ENCODE measurements around the gene ERVV-1.
"Not testable (repeated sequence)": the region's sequence is repeated elsewhere in the genome, so short reads cannot be mapped to it uniquely, and the experiment has no call there.

Gene ERVV-1

DNA sequence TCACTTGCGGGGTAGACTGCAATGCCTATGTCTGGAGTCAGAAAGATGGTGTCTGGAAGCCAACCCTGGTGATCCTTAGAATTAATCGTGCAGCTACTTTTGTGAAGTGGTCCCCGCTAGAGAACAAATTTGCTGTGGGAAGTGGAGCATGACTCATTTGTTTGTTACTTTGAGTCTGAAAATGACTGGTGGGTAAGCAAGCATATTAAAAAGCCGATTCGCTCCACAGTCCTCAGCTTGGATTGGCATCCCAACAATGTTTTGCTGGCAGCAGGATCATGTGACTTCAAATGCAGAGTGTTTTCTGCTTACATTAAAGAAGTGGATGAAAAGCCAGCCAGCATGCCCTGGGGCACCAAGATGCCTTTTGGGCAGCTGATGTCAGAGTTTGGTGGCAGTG, 9.5 kb upstream of the ERVV-1 start:
- in situ Hi-C loops (cut with MboI; ENCODE audit: low sequenced_read_pairs): no loop called here
- H3K4me3 ChIP-seq: no peak overlapping the region
- H3K4me1 ChIP-seq: no peaks in the 10 kb centered on the region
- no peaks in the 10 kb centered on the region for H3K9me3 ChIP-seq
- H3K36me3 ChIP-seq (replicated peaks): no peaks in the 10 kb centered on the region
- no peak for DNase-seq (ENCODE audit: low spot score in 2 of 2)
- no peaks in the 10 kb centered on the region for H3K27me3 ChIP-seq (ENCODE audit: low read depth)

DNA sequence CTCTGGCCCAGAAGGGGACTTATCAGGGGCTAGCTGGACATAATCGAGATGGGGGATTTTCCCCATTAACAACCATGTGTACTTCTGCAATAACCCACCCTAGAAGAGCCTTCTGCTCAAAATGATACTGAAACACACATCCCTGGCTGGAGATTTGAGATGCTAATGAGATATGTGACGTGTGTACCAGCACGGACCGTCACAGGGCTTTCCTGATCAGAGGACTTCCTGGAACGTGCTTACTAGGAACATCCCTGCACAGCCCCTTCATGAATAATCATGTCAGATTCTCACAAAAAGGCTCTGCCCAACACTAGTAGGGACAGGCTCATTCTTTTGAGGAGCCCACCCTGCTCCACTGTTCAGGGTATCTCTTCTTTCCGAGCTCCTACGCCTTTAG, 6.5 kb upstream of the ERVV-1 start:
- in situ Hi-C loops (cut with MboI; ENCODE audit: low sequenced_read_pairs): no loop called here
- no peaks in the 10 kb centered on the region for H3K9me3 ChIP-seq
- no peaks in the 10 kb centered on the region for H3K27me3 ChIP-seq (ENCODE audit: low read depth)
- no peaks in the 10 kb centered on the region for H3K4me1 ChIP-seq
- no peak for DNase-seq (ENCODE audit: low spot score in 2 of 2)
- H3K4me3 ChIP-seq: no peak overlapping the region
- H3K36me3 ChIP-seq (replicated peaks): no peaks in the 10 kb centered on the region

DNA sequence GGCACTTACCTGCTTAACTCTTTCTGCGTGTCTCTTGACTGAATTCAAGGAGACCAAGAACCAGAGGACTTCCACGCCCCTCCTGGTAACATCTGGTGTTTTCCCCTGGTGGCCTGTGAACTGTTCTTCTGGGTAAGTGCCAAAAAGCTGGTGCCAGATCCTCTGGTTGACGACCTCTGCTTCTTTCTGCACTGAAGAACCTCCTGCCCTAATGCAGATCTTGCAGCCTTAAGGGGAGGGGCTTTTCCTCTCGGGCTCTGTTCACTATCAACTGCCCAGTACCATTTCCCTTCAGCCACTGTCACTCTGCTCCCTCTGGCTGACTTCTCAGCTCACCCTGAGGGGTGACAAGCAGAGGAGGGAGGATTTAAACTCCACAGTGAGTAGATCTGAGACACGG, 6.1 kb upstream of the ERVV-1 start:
- H3K27me3 ChIP-seq (ENCODE audit: low read depth): no peaks in the 10 kb centered on the region
- in situ Hi-C loops (cut with MboI; ENCODE audit: low sequenced_read_pairs): no loop called here
- no peak for DNase-seq (ENCODE audit: low spot score in 2 of 2)
- H3K36me3 ChIP-seq (replicated peaks): no peaks in the 10 kb centered on the region
- H3K4me1 ChIP-seq: no peaks in the 10 kb centered on the region
- H3K9me3 ChIP-seq: no peaks in the 10 kb centered on the region
- H3K4me3 ChIP-seq: no peak overlapping the region

DNA sequence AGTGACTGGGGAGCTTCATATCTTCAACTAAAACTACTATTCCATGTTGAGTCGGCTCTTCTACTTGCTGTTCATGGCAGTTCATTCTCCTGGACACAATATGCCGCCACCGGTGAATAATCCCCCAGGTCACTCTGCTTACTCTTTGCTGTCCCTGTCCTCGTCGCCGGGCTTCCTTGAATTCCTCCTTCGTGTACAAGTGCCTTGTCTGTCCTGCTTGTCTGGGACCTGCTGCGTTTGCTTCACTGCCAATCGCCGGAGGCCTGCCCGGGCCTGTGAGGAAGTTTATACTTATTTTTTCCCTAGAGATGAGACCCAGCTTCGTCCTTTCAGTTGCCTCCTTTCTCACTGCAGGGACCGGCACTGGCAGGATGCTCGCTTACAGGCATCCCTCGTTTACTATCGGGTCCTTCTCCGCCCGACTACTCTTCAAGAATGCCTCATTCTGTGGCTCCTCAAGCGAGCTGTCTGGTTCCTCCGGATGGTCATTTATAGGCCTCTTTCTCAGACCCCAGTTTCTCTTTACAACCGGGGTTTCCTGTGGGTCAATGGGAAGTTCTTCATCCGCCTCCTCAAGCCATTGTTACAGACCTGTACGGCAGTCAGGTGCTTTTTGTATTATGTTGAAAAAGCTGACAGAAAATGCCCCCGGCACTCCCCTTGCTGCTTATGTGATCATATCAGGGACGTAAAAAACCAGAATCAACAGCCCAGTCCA, 5.5 kb upstream of the ERVV-1 start:
- no peak overlapping the region for H3K4me3 ChIP-seq
- in situ Hi-C loops (cut with MboI; ENCODE audit: low sequenced_read_pairs): no loop called here
- no peaks in the 10 kb centered on the region for H3K27me3 ChIP-seq (ENCODE audit: low read depth)
- no peaks in the 10 kb centered on the region for H3K4me1 ChIP-seq
- H3K9me3 ChIP-seq: no peaks in the 10 kb centered on the region
- no peak for DNase-seq (ENCODE audit: low spot score in 2 of 2)
- H3K36me3 ChIP-seq (replicated peaks): no peaks in the 10 kb centered on the region

DNA sequence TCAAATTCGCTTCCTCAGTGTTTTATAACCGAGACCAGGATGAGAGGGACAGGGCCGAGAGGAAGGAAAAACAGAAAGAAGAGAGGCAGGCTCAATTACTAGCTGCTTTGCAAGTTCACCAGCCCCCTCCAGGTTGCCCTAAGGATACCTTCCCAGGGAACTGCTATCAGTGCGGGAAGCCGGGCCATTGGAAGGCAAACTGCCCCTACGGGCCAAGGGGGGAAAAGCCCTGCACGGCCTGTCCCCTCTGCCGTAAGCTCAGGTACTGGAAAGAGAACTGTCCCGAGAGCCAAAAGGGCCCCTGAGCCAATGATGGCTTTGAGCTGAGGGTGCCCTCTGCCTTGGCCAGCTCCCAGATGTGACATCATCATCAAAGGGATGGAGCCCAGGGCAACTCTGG, 3.2 kb upstream of the ERVV-1 start:
- Histone ChIP-seq H3K4me1 (no peaks in the 10 kb centered on the region), H3K9me3 (peaks cover 1% of the 10 kb centered on the region; the same call in 1 of the 2 replicates), H3K36me3 (replicated peaks) (no peaks in the 10 kb centered on the region), H3K27me3 (ENCODE audit: low read depth) (no peaks in the 10 kb centered on the region), H3K4me3 (no peak overlapping the region)
- in situ Hi-C loops (cut with MboI; ENCODE audit: low sequenced_read_pairs): no loop called here
- no peak for DNase-seq (ENCODE audit: low spot score in 2 of 2)

DNA sequence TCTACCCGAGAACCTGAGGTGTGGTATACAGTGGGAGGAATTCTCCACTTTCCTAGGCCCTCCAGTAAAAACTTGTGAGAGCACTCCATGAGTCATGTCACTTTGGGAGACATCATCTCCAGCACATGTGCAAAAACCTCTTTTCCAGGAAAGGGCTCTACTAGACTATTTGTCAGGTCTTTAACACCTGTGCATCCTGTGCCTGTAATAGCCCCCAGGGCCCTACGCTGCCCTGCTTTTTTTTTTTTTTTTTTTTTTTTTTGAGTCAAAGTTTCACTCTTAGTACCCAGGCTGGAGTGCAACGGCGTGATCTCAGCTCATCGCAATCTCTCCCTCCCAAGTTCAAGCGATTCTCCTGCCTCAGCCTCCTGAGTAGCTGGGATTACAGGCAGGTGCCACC, 1.7 kb upstream of the ERVV-1 start:
- Histone ChIP-seq H3K9me3 (peaks cover 8% of the 10 kb centered on the region), H3K27me3 (ENCODE audit: low read depth) (no peaks in the 10 kb centered on the region), H3K4me1 (no peaks in the 10 kb centered on the region), H3K4me3 (no peak overlapping the region), H3K36me3 (replicated peaks) (no peaks in the 10 kb centered on the region)
- DNase-seq (ENCODE audit: low spot score in 2 of 2): no peak
- in situ Hi-C loops (cut with MboI; ENCODE audit: low sequenced_read_pairs): no loop called here

DNA sequence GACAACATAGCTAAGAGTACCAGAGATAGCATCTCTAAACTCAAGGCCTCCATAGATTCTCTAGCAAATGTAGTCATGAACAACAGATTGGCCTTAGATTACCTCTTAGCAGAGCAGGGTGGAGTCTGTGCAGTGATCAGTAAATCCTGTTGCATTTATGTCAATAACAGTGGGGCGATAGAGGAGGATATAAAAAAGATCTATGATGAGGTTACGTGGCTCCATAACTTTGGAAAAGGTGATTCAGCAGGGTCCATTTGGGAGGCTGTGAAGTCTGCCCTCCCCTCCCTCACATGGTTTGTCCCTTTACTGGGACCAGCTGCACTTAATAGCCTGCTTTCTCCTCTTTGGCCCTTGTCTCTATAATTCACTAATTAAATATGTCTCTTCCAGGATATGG, 1.4 kb downstream of the ERVV-1 start:
- Histone ChIP-seq H3K4me1 (no peaks in the 10 kb centered on the region), H3K4me3 (no peak overlapping the region), H3K9me3 (peaks cover 14% of the 10 kb centered on the region), H3K36me3 (replicated peaks) (no peaks in the 10 kb centered on the region), H3K27me3 (ENCODE audit: low read depth) (no peaks in the 10 kb centered on the region)
- DNase-seq (ENCODE audit: low spot score in 2 of 2): no peak
- in situ Hi-C loops (cut with MboI; ENCODE audit: low sequenced_read_pairs): no loop called here

DNA sequence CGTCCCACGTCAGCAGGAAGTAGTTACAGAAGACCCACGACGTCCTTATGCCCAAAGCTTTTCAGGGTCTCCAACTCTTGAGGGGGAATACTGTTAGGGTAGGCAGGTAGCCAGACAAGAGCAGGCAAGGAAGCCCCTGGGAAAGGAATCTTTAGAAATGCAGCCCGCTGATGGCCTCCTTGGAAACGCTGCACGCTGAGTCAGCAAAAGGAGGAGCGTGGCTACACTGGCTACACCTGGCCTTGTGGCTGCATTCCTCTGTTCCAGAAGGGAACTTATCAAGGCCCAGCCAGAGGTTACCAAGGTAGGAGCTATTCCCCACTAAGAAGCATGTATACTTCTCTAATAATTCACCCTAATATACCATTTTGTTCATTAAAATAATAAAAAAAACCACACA, 2.0 kb downstream of the ERVV-1 start:
- H3K36me3 ChIP-seq (replicated peaks): no peaks in the 10 kb centered on the region
- peaks cover 19% of the 10 kb centered on the region for H3K9me3 ChIP-seq
- in situ Hi-C loops (cut with MboI; ENCODE audit: low sequenced_read_pairs): no loop called here
- no peaks in the 10 kb centered on the region for H3K27me3 ChIP-seq (ENCODE audit: low read depth)
- H3K4me1 ChIP-seq: no peaks in the 10 kb centered on the region
- no peak for DNase-seq (ENCODE audit: low spot score in 2 of 2)
- H3K4me3 ChIP-seq: no peak overlapping the region

DNA sequence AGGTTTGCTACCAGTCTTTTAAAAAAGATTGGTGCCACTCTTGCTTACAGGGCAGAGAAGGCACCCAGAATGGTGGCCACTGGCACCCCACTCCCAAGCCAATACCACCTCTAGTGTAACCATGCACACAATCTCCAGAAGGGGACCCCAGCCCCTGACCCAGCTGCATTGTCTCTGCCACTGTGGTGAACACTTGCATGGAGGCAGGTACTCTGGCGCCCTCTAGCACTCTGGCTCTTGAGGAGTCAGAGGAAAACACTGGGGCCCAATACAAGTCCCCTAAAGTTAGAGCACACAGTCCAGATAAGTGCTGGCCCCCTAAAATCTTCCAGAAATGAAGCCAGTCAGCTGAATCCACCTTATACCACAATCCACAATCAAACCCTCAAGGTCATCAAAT, 6.0 kb downstream of the ERVV-1 start:
- DNase-seq (ENCODE audit: low spot score in 2 of 2): no peak
- in situ Hi-C loops (cut with MboI; ENCODE audit: low sequenced_read_pairs): no loop called here
- Histone ChIP-seq H3K4me1 (no peaks in the 10 kb centered on the region), H3K36me3 (replicated peaks) (no peaks in the 10 kb centered on the region), H3K9me3 (peaks cover 35% of the 10 kb centered on the region), H3K4me3 (no peak overlapping the region), H3K27me3 (ENCODE audit: low read depth) (no peaks in the 10 kb centered on the region)

DNA sequence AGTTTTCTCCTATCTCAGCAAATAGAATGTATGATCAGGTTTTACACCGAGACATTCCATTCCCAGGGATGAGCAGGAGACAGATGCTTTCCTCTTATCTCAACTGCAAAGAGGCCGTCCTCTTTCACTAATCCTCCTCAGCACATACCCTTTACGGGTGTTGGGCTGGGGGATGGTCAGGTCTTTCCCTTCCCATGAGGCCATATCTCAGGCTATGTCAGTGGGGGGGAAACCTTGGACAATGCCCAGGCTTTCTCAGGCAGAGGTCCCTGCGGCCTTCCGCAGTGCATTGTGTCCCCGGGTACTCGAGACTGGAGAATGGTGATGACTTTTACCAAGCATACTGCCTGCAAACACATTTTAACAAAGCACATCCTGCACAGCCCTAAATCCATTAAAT, 14.6 kb downstream of the ERVV-1 start:
- in situ Hi-C loops (cut with MboI; ENCODE audit: low sequenced_read_pairs); H3K27me3 ChIP-seq (ENCODE audit: low read depth); DNase-seq (ENCODE audit: low spot score in 2 of 2); H3K36me3 ChIP-seq (replicated peaks); H3K4me3 ChIP-seq; H3K4me1 ChIP-seq: not testable (repeated sequence)
- peaks cover 39% of the 10 kb centered on the region for H3K9me3 ChIP-seq

DNA sequence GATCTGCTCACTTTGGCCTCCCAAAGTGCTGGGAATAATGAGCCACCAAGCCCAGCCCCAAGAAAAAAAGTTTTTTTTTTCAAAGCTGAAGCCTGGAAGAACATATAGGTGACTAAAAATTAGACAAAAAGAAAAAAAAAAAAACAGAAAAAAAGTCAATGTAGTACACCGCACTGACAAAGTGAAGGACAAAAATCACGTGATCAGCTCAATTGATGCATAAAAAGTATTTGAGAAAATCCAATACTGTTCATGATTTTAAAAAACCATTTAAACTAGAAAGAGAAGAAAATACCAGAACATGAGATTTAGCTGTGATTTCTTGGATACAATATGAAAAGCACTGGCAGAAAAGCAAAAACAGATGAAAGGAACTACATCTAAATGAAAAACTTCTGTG, 20.3 kb downstream of the ERVV-1 start:
- DNase-seq (ENCODE audit: low spot score in 2 of 2): no peak
- Histone ChIP-seq H3K9me3 (peaks cover 38% of the 10 kb centered on the region), H3K4me3 (no peak overlapping the region), H3K36me3 (replicated peaks) (no peaks in the 10 kb centered on the region), H3K27me3 (ENCODE audit: low read depth) (no peaks in the 10 kb centered on the region), H3K4me1 (no peaks in the 10 kb centered on the region)
- in situ Hi-C loops (cut with MboI; ENCODE audit: low sequenced_read_pairs): no loop called here

DNA sequence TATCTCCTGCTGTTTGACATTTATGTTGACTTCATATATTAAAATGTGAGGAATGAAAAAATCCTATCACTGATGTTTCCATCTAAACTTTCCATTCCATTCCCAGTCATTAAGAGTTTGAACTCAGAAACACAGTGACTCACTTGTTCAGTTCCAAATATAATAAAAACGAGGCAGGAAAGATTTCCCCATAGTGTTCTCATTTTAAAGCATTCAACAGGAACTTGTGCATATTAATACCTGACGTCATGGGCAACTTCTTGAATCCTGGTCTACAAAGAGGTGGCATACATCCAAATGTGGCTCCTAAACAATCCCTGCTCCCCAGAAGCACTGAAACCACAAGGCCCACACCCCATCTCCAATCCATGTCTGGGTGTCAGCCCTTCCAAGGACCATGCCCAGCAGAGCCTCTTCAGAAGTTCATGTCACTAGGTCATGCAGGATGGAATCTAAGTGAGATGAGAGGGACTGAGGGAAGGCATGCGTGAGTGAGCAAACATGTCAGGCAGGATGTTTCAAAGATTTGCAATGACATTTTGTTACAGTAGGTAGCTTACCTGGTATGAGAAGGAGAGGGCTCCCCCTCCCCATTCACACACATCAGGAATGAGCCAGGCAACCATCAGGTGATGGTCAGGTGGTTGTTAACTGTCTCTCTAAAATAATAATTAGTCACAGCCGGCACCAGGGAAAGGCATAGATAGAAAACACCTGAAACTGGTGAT, 21.4 kb downstream of the ERVV-1 start:
- H3K4me1 ChIP-seq: no peaks in the 10 kb centered on the region
- in situ Hi-C loops (cut with MboI; ENCODE audit: low sequenced_read_pairs): no loop called here
- H3K27me3 ChIP-seq (ENCODE audit: low read depth): no peaks in the 10 kb centered on the region
- H3K4me3 ChIP-seq: no peak overlapping the region
- H3K9me3 ChIP-seq: peaks cover 35% of the 10 kb centered on the region
- no peak for DNase-seq (ENCODE audit: low spot score in 2 of 2)
- H3K36me3 ChIP-seq (replicated peaks): no peaks in the 10 kb centered on the region

DNA sequence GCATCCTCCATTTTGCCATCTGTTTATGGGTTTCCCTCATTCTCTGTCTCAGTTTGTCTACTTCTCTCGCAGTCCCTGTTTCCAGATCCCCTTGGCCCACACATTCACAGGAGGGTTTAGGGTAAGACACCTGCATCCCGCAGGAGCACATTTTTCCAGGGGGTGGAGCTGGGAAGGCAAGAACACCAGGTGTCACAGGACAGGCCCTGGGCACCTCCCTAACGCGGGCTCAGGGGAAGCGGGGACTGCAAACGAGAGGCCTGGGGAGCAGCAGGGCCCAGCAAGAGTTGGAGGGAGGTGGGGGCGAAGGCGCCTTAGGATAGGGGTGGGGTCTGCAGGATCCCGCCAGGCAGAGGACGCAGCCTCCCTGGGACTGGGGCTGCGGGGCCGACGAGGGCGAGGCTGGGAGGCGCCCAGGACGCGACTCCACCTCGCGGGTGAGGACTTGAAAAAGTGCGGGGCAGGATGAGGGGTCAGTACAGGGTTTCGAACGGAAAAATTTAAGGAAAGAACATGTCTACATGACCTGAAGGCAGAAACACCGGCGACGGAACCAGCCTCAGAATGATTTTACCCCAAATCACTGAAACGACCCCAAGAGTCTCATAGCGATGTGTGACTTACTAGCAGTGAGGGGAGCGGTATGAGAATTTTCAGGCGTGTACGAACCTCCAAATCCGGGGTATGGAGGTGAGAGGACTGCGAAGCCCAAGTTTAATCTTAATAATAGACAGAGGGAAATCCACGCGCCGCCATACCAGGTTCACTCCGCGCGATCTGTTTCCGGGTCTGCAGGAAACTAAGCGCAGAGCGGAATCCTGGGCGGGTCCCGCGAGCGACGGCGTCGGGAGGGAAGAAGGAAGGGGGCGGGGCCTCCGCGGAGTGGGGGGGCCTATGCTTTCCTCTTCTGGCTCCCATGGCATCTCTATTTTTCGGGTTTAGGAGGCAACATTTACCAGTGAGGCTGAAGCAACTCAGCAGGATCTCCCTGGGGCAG, 23.7 kb downstream of the ERVV-1 start:
- no peak for DNase-seq (ENCODE audit: low spot score in 2 of 2)
- in situ Hi-C loops (cut with MboI; ENCODE audit: low sequenced_read_pairs): no loop called here
- Histone ChIP-seq H3K4me1 (no peaks in the 10 kb centered on the region), H3K27me3 (ENCODE audit: low read depth) (no peaks in the 10 kb centered on the region), H3K9me3 (peaks cover 34% of the 10 kb centered on the region), H3K4me3 (no peak overlapping the region), H3K36me3 (replicated peaks) (no peaks in the 10 kb centered on the region)

DNA sequence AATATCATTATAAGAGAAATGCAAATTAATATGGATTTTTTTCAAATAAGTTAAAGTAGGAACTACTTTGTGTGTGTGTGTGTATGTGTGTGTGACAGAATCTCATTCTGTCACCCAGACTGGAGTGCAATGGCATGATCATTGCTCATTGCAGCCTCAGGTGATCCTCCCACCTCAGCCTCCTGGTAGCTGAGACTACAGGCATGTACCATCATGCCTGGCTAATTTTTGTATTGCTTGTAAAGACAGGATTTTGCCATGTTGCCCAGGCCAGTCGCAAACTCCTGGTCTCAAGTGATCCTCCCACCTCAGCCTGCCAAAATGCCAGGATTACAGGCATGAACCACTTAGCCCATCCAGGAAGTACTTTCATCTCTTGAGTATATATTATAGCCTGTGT, 27.6 kb downstream of the ERVV-1 start:
- Histone ChIP-seq H3K4me3 (no peak overlapping the region), H3K4me1 (no peaks in the 10 kb centered on the region), H3K27me3 (ENCODE audit: low read depth) (no peaks in the 10 kb centered on the region), H3K36me3 (replicated peaks) (no peaks in the 10 kb centered on the region), H3K9me3 (peaks cover 29% of the 10 kb centered on the region)
- DNase-seq (ENCODE audit: low spot score in 2 of 2): no peak
- in situ Hi-C loops (cut with MboI; ENCODE audit: low sequenced_read_pairs): no loop called here
